HFF-Myc (cell line): ENCODE results near the gene MORF4L2.

ENCODE experiments used
- DNase-seq: peaks from one replicate; pipeline ENCODE4 v3.0.0-alpha.2; 2011; ENCODE audit warnings: low read depth; ENCODE audit errors: extremely low read depth
- H3K4me3 ChIP-seq: replicated peaks from 2 replicates; pipeline ENCODE4 v1.5.1; 2011; ENCODE audit warnings: low read depth, mild to moderate bottlenecking, control low read depth, low read length
- CTCF ChIP-seq: IDR thresholded peaks from 2 replicates; pipeline ENCODE4 v1.5.1; 2012; ENCODE audit warnings: mild to moderate bottlenecking, low read depth, low read length, control low read depth; ENCODE audit errors: missing control alignments

MORF4L2 gene

DNA sequence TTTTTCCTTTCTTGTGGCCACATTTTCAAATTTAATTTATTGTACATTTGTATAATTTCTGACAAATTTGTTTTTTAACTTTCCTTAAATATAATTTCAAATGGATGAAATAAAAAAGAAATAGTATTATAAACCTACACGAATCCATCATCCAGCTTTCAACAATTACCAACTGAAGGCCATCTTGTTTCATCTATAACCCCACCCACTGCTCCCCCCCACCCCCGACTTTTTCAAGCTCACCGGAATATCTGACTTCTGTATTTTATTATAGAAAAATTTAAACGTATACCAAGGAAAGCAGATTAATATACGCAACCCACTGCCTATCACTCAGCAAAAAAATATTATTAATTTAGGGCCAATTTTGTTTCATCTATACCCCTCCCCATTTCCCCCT lies 1.1 kb downstream of the MORF4L2 start:
- H3K4me3 ChIP-seq = peak overlapping the region; percentile 48
- no peak for TF ChIP-seq CTCF
- no peak for DNase-seq

- TF ChIP-seq CTCF = no peak
- no peak for DNase-seq
- H3K4me3 ChIP-seq = no peak overlapping the region
Observed at GRCh38 chrX:103681443-103681842, 5.1 kb downstream of the MORF4L2 start.

DNA sequence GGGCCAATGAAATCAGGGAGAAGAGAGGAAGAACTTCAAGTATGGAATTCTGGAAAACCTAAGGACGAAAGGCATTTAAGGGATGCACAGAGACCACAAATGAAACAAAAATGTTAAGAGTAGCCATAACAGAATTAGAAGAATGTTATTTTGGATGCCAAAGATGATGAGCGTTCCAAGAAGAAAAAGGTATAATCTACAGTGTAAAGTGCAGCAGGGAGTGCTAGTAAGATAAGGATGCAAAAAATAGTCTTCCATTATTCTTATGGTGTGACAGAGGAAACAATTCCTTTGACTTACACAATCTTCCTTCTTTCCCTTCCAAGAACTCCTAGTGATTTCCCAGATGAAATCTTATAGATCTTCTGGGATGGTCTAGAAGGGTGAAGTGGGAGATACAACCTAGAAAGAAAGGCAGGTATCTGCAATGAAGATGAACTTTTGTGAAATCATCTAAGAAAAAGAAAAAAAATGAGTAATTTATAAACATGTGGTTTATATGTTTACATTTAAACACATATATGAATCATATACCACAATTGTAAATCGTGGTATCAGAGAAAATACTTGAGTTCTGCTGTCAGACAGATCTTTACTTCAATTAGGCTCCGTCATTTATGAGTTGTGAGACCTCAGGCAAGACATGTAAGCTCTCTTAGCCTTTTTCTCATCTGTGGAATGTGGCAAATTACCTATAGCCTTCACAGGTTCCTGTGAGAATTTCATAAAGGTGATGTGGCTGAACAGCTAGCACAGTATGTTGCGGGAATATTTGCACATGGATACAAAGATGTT lies 8.1 kb downstream of the MORF4L2 start:
- no peak for DNase-seq
- no peak overlapping the region for H3K4me3 ChIP-seq
- no peak for TF ChIP-seq CTCF

GRCh38 chrX:103674531-103675454 lies 11.7 kb downstream of the MORF4L2 start:
- no peak overlapping the region for H3K4me3 ChIP-seq
- no peak for TF ChIP-seq CTCF
- DNase-seq = no peak

DNA sequence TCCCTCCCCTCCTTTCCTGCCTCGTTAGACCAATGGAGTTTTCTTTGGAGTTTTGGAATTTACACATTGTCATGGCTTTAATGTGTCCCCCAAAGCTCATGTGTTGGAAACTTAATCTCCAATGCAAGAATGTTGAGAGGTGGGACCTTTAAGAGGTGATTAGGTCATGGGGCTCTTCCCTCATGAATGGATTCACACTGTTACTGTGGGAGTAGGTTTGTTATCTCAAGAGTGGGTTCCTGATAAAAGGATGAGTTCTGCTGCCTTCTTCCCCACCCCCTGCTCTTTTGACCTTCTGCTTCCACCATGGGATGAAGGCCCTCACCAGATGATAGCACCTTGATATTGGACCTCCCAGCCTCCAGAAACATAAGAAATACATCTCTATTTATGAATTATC lies 16.8 kb downstream of the MORF4L2 start:
- TF ChIP-seq CTCF = no peak
- H3K4me3 ChIP-seq = no peak overlapping the region
- DNase-seq = no peak

DNA sequence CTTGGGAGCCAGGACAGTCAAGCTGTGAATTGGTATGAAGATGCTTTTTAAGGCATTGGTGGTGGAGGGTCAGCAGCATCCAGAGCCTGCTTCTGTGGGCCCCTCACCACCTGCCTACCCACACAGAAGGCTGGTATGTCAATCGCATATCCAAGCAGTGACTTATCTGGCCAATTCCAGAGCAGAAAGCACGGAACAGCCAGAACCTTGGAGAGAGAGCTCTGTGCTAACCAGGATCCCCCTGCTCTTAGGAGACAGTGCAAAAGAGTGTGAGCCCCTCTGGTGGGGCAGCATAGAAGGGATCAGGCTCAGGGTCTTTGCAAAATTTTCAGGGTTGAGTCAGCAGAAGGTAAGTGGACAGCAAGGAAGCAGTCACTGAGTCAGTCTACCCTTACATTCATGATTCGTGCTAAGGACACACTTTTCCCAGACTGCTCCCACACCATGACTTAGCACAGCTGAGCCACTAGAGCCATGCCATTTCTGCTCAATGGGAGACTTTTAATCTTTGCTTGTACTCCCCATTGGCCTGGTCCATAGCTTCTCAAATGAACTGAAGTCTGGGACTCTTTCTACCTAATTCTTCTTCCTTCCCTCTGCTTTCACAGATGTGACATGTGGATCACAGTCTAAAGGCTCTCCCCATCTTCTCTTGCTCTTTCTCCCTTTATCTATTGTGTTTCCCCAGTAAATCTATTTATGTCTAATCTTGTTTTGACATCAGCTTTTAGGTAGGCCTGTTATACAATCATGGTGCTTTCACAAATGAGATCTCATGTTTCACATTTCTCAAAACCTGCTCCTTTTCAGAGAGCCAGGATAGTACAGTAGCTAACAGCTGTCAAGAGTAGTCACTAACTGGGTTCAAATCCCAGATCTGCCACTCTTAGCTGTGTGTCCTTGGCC lies 20.0 kb downstream of the MORF4L2 start:
- no peak for DNase-seq
- no peak overlapping the region for H3K4me3 ChIP-seq
- TF ChIP-seq CTCF = no peak
